Activated CD4-positive, alpha-beta T cell treated with anti-CD3 and anti-CD28 coated beads for 24 hours (primary cell): Measurements from ENCODE around the gene CYSTM1.
A peak's percentile ranks its signal among the peaks of the same experiment; 100 is the strongest.

Experiments
- DNase-seq, 2 donors: peaks; one replicate each; pipeline ENCODE4 v3.0.0-alpha.2; 2020; ENCODE audit warnings: low read depth in 2 of 2

Gene CYSTM1

GRCh38 chr5:140174465-140175366, at the start of gene CYSTM1:
CYSTM1 (plus strand) TSS chr5:140175188; CDS start chr5:140194466, 19,278 bp downstream.
- peak; percentile 93 for DNase-seq

GRCh38 chr5:140125637-140126036, 49.4 kb upstream of the CYSTM1 start, which contains the start of gene IGIP:
IGIP (plus strand) TSS chr5:140125937; CDS start chr5:140128477, 2,540 bp downstream.
- DNase-seq = no peak

GRCh38 chr5:140126315-140127012, 48.5 kb upstream of the CYSTM1 start:
- DNase-seq = no peak

GRCh38 chr5:140128376-140128775, 46.6 kb upstream of the CYSTM1 start:
- DNase-seq = no peak

- DNase-seq = no peak
These were observed 43.8 kb upstream of the CYSTM1 start for GRCh38 chr5:140130949-140131733.

- no peak for DNase-seq
These were observed 43.0 kb upstream of the CYSTM1 start for GRCh38 chr5:140131967-140132409.

- no peak for DNase-seq
These were observed 41.3 kb upstream of the CYSTM1 start for GRCh38 chr5:140133514-140134167.

GRCh38 chr5:140134277-140134935, 40.6 kb upstream of the CYSTM1 start:
- no peak for DNase-seq

- DNase-seq = no peak
These were observed 39.9 kb upstream of the CYSTM1 start for GRCh38 chr5:140135127-140135526.

- no peak for DNase-seq
These were observed 38.4 kb upstream of the CYSTM1 start for GRCh38 chr5:140136624-140137023.

- no peak for DNase-seq
These were observed 34.6 kb upstream of the CYSTM1 start for GRCh38 chr5:140140435-140140834.

- no peak for DNase-seq
These were observed 33.7 kb upstream of the CYSTM1 start for GRCh38 chr5:140141241-140141640.

GRCh38 chr5:140142246-140142645, 32.7 kb upstream of the CYSTM1 start:
- no peak for DNase-seq

- no peak for DNase-seq
These were observed 32.1 kb upstream of the CYSTM1 start for GRCh38 chr5:140142856-140143255.

- DNase-seq = no peak
These were observed 31.3 kb upstream of the CYSTM1 start for GRCh38 chr5:140143521-140144258.

GRCh38 chr5:140145256-140145655, 29.7 kb upstream of the CYSTM1 start:
- no peak for DNase-seq

GRCh38 chr5:140145818-140146522, 29.0 kb upstream of the CYSTM1 start:
- peak; percentile 18 to 39 for DNase-seq

- no peak for DNase-seq
These were observed 28.5 kb upstream of the CYSTM1 start for GRCh38 chr5:140146523-140146842.

- no peak for DNase-seq
These were observed 27.5 kb upstream of the CYSTM1 start for GRCh38 chr5:140147460-140147859.

- no peak for DNase-seq
These were observed 26.5 kb upstream of the CYSTM1 start for GRCh38 chr5:140148508-140148907.
